ENCODE measurements around the gene DAP3.

Gene DAP3

DNA sequence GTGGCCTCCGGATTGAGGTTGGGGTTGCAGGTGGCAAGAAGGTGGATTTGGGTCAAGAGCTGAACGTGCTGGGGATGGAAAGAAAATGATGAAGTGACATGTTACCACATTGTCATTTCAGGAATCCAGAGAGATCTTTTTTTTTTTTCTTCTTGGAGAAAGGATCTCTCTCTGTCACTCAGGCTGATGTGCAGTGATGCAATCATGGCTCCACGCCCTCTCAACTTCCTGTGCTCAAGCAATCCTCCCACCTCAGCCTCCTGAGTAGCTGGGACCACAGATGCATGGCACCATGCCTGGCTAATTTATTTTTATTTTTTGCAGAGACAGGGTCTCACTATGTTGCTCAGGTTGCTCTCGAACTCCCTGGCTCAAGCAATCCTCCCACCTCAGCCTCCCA, 87.5 kb downstream of the DAP3 start:
- DNase-seq (ENCODE audit: low read depth) = no peak

DNA sequence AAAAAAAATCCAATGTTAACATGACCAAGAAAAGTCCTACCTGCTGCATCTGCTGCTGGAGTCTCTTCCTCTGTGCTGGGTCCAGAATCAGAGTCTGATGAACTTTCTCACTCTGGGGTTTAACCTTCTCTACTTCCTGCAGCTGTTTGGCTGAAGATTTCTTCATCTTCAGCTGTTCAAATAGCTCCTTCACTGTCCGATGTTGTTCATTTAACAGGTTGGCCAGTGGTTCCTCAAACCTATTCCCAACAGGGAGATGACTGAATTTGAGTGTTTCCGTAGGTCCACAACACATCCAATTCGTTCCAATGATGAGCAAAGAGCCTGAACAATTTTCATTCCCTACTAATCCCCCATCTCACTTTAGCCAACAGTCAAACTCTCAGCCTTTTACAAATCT, 88.7 kb downstream of the DAP3 start:
- no peak for DNase-seq (ENCODE audit: low read depth)
